NCI-H2196 treated with DMSO at 0.1 percent for 48 hours (cell line): ENCODE data around the gene SLC25A25.

Source experiments
- DNase-seq: peaks from one replicate; lab custom pipeline; 2025; ENCODE audit not compliant: unreplicated experiment; lab: John Stamatoyannopoulos, UW

SLC25A25 gene

GRCh38 chr9:128072144-128073021 is 4.4 kb downstream of the SLC25A25 start:
- DNase-seq: peak; percentile 48

DNA sequence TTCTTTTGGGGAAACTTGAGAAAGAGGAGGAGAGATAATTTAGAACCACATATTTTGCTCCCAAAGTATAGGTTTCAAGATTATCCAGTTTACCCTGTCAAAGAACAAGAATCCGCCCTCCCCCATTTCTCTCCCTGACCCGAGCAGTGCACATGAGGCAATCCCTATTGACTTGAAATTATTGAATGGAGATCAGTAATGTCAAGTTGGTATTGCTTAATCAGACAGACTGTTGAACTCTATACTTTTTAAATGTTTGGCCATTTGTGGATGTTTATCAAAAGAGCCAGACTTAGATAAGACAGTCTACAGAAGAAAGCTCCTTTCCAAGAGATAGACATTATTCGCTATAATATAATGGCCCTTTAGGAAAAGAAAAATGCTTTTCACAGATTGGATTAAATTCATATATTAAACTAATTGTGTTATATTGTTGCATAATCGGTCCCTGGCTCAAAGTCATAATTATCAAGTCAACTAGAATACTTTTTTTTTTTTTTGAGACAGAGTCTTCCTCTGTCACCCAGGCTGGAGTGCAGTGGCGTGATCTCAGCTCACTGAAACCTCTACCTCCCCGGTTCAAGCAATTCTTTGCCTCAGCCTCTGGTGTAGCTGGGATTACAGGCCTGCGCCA is 5.3 kb downstream of the SLC25A25 start:
- DNase-seq: no peak

GRCh38 chr9:128077847-128078503 is 9.9 kb downstream of the SLC25A25 start:
- no peak for DNase-seq

GRCh38 chr9:128078504-128079434 is 10.7 kb downstream of the SLC25A25 start:
- peak; percentile 35 for DNase-seq

GRCh38 chr9:128080206-128080605 is 12.2 kb downstream of the SLC25A25 start:
- DNase-seq: no peak

- no peak for DNase-seq
Measured at GRCh38 chr9:128081056-128081455, 13.0 kb downstream of the SLC25A25 start.

DNA sequence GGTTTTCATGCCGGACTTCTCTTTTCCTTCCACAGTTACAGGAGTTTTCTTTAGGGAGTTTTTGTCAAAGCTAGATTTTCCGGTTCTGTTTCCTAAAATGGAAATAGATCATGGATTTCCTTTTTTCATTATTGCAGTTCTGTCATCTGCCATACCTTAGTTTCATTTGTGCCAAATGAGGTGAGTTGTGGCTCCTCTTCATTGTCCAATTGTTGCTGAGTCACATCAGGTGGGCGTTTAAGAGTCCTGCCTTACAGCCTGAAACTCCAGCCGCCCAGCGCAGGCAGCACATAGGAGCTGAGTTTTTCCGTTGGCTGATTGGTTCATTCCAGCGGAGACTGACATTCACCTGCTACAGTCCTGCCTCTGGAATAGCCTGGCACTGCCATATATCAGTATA is 14.1 kb downstream of the SLC25A25 start:
- DNase-seq: no peak

DNA sequence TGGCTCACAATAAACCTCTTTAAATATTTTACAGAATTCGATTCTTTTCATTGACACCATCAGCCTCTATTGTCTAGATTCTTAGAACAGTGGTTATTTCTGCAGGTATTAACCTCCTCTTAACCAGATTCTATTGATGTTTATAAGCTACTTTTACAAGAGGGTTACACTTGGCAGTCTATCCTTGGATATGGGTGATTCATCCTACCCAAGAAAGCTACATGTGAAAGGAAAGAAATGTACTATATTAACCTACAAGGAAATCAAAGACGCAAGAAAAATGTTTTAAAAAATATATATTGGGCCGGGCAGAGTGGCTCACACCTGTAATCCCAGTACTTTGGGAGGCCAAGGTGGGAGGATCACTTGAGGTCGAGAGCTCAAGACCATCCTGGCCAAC is 16.7 kb downstream of the SLC25A25 start:
- DNase-seq: no peak

DNA sequence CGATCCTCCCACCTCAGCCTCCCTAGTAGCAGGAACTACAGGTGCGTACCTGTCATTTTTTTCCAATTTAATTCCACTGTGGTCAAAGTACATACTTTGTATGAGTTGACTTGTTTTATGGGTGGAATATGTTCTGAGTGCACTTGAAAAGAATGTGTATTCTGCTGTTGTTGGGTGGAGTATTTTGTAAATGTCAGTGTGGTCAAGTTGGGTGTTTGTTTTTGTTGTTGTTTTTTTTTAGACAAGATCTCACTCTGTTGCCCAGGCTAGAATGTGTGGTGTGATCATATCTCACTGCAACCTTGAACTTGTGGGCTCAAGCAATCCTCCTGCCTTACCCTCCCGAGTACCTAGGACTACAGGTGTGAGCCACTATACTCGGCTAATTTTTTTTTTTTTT is 17.9 kb downstream of the SLC25A25 start:
- DNase-seq: no peak

GRCh38 chr9:128087262-128087661 is 19.2 kb downstream of the SLC25A25 start:
- no peak for DNase-seq

- DNase-seq: no peak
Measured at GRCh38 chr9:128088253-128088945, 20.4 kb downstream of the SLC25A25 start.

- no peak for DNase-seq
Measured at GRCh38 chr9:128089299-128089698, 21.3 kb downstream of the SLC25A25 start.

GRCh38 chr9:128091144-128091543 is 23.1 kb downstream of the SLC25A25 start:
- peak; percentile 85 for DNase-seq

GRCh38 chr9:128091571-128091970 is 23.5 kb downstream of the SLC25A25 start:
- no peak for DNase-seq

- no peak for DNase-seq
Measured at GRCh38 chr9:128092199-128092977, 24.4 kb downstream of the SLC25A25 start.

- DNase-seq: no peak
Measured at GRCh38 chr9:128093011-128093410, 25.0 kb downstream of the SLC25A25 start.

GRCh38 chr9:128094166-128094949 is 26.3 kb downstream of the SLC25A25 start:
- DNase-seq: peak; percentile 97

DNA sequence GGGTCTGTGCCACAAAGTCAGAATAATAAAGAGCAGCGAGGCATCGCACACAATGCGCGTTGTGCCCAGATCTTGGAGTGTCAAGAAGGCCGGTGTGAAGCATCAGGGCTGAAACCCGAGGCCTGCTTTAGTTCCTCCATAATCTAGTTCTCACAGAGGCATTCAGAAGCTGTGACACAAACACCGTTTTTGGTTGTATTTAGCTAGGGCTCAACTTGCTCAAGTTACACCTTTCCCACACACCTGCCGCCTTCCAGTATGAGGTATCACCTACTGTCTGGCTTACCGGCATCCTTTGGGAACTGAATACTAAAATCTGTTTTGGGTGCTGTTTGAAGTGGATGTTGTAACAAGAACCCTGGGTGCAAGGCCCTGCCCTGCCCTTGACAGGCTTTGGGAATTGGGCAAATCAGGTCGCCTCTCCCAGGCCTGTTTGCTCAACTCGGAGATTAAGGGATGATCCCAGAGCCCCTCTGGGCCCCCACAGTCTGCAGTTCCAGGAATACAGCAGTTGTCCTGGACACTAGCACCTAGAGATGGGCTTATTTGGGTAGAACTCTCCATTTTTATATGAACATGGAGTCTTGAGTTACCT is 27.0 kb downstream of the SLC25A25 start:
- DNase-seq: peak; percentile 28
